ENCODE measurements around the gene COASY.

Gene COASY

DNA sequence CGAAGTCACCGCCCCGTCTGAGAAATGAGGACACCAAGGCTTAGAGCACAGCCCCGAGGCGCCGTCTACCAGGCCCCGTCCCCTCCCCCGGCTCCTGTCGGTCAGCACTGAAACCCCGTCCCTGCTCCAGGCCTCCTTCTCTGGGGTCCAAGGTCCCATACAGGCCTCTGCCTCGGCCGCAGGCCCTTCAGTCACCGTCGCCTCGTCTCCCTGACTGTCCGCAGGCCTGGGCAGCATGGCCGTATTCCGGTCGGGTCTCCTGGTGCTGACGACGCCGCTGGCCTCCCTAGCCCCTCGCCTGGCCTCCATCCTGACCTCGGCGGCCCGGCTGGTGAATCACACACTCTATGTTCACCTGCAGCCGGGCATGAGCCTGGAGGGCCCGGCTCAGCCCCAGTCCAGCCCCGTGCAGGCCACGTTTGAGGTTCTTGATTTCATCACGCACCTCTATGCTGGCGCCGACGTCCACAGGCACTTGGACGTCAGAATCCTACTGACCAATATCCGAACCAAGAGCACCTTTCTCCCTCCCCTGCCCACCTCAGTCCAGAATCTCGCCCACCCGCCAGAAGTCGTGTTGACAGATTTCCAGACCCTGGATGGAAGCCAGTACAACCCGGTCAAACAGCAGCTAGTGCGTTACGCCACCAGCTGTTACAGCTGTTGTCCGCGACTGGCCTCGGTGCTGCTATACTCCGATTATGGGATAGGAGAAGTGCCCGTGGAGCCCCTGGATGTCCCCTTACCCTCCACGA is 617 bp downstream of the COASY start:
- Histone ChIP-seq H3K27me3 (ENCODE audit: insufficient read depth, low read length, poor library complexity, severe bottlenecking) (no peaks in the 10 kb centered on the region), H3K9me3 (ENCODE audit: insufficient read depth, low read depth, low read length) (no peaks in the 10 kb centered on the region), H3K4me1 (ENCODE audit: insufficient read depth, low read length, poor library complexity, severe bottlenecking) (peaks cover 30% of the 10 kb centered on the region), H3K9me2 (replicated peaks; ENCODE audit: low read depth, low read length) (no peaks in the 10 kb centered on the region), H2AFZ (ENCODE audit: low read length) (no peak overlapping the region), H3K9ac (ENCODE audit: low read depth, low read length, poor library complexity, severe bottlenecking) (peak overlapping the region; percentile 92), H4K20me1 (ENCODE audit: insufficient read depth, low read length, poor library complexity, severe bottlenecking) (peaks cover 9% of the 10 kb centered on the region), H3K4me2 (ENCODE audit: low read depth, low read length, poor library complexity, severe bottlenecking) (peak overlapping the region; percentile 84), H3K79me2 (ENCODE audit: insufficient read depth, low read length) (peaks cover 50% of the 10 kb centered on the region), H3F3A (ENCODE audit: low read depth) (peaks cover 6% of the 10 kb centered on the region; the same call in 1 of the 2 replicates), H3K36me3 (ENCODE audit: insufficient read depth, low read length) (peaks cover 10% of the 10 kb centered on the region; the same call in 1 of the 2 replicates), H3K4me3 (ENCODE audit: low read length, poor library complexity, severe bottlenecking) (peak overlapping the region; percentile 99)
- TF ChIP-seq, protein P1, sequence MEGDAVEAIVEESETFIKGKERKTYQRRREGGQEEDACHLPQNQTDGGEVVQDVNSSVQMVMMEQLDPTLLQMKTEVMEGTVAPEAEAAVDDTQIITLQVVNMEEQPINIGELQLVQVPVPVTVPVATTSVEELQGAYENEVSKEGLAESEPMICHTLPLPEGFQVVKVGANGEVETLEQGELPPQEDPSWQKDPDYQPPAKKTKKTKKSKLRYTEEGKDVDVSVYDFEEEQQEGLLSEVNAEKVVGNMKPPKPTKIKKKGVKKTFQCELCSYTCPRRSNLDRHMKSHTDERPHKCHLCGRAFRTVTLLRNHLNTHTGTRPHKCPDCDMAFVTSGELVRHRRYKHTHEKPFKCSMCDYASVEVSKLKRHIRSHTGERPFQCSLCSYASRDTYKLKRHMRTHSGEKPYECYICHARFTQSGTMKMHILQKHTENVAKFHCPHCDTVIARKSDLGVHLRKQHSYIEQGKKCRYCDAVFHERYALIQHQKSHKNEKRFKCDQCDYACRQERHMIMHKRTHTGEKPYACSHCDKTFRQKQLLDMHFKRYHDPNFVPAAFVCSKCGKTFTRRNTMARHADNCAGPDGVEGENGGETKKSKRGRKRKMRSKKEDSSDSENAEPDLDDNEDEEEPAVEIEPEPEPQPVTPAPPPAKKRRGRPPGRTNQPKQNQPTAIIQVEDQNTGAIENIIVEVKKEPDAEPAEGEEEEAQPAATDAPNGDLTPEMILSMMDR (conservative IDR thresholded peaks at IDR 0.05; ENCODE audit: low read length), result no peak
- no peak for TF ChIP-seq EZH2phosphoT487 (IDR thresholded peaks at IDR 0.05; ENCODE audit: borderline replicate concordance)

GRCh38 chr17:42563143-42563509 is 1.2 kb downstream of the COASY start:
- no peak for TF ChIP-seq EZH2phosphoT487 (IDR thresholded peaks at IDR 0.05; ENCODE audit: borderline replicate concordance)
- TF ChIP-seq, protein P1 (conservative IDR thresholded peaks at IDR 0.05; ENCODE audit: low read length), result no peak
- no peaks in the 10 kb centered on the region for H3K9me2 ChIP-seq (replicated peaks; ENCODE audit: low read depth, low read length)
- H3K27me3 ChIP-seq (ENCODE audit: insufficient read depth, low read length, poor library complexity, severe bottlenecking), result no peaks in the 10 kb centered on the region
- peak overlapping the region; percentile 99 for H3K4me3 ChIP-seq (ENCODE audit: low read length, poor library complexity, severe bottlenecking)
- no peaks in the 10 kb centered on the region for H3K9me3 ChIP-seq (ENCODE audit: insufficient read depth, low read depth, low read length)
- peaks cover 10% of the 10 kb centered on the region; the same call in 1 of the 2 replicates for H3K36me3 ChIP-seq (ENCODE audit: insufficient read depth, low read length)
- H2AFZ ChIP-seq (ENCODE audit: low read length), result no peak overlapping the region
- H3K79me2 ChIP-seq (ENCODE audit: insufficient read depth, low read length), result peaks cover 56% of the 10 kb centered on the region
- H3K9ac ChIP-seq (ENCODE audit: low read depth, low read length, poor library complexity, severe bottlenecking), result peak overlapping the region; percentile 92
- H4K20me1 ChIP-seq (ENCODE audit: insufficient read depth, low read length, poor library complexity, severe bottlenecking), result peaks cover 12% of the 10 kb centered on the region
- peaks cover 6% of the 10 kb centered on the region; the same call in 1 of the 2 replicates for H3F3A ChIP-seq (ENCODE audit: low read depth)
- H3K4me2 ChIP-seq (ENCODE audit: low read depth, low read length, poor library complexity, severe bottlenecking), result peak overlapping the region; percentile 84
- H3K4me1 ChIP-seq (ENCODE audit: insufficient read depth, low read length, poor library complexity, severe bottlenecking), result peaks cover 33% of the 10 kb centered on the region

DNA sequence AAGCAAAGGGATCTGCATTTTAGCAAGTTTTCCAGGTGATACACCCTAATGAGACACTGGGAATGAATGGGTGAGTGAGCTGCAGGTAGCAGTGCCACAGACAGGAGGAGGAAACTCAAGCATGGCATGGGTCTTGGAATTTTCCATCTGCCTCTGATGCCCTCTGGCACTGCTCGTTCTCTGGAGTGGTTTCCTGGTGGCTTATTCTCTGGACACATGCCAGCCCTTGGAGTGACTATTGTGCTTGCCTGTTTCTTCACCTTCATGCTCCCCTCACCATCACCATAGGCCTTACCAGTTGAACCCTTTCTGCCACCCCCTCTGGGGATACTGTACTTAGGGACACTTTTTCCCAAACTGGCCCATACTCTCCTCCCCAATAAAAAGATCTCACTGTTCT is 1.6 kb downstream of the COASY start:
- H3K36me3 ChIP-seq (ENCODE audit: insufficient read depth, low read length), result peaks cover 10% of the 10 kb centered on the region; the same call in 1 of the 2 replicates
- peaks cover 15% of the 10 kb centered on the region for H4K20me1 ChIP-seq (ENCODE audit: insufficient read depth, low read length, poor library complexity, severe bottlenecking)
- H3K27me3 ChIP-seq (ENCODE audit: insufficient read depth, low read length, poor library complexity, severe bottlenecking), result no peaks in the 10 kb centered on the region
- peak overlapping the region; percentile 84 for H3K4me2 ChIP-seq (ENCODE audit: low read depth, low read length, poor library complexity, severe bottlenecking)
- H3K9me3 ChIP-seq (ENCODE audit: insufficient read depth, low read depth, low read length), result no peaks in the 10 kb centered on the region
- peaks cover 37% of the 10 kb centered on the region for H3K4me1 ChIP-seq (ENCODE audit: insufficient read depth, low read length, poor library complexity, severe bottlenecking)
- peak overlapping the region; percentile 99 for H3K4me3 ChIP-seq (ENCODE audit: low read length, poor library complexity, severe bottlenecking)
- H3F3A ChIP-seq (ENCODE audit: low read depth), result peaks cover 6% of the 10 kb centered on the region; the same call in 1 of the 2 replicates
- peaks cover 60% of the 10 kb centered on the region for H3K79me2 ChIP-seq (ENCODE audit: insufficient read depth, low read length)
- no peak overlapping the region for H2AFZ ChIP-seq (ENCODE audit: low read length)
- TF ChIP-seq, protein P1 (conservative IDR thresholded peaks at IDR 0.05; ENCODE audit: low read length), result no peak
- TF ChIP-seq EZH2phosphoT487 (IDR thresholded peaks at IDR 0.05; ENCODE audit: borderline replicate concordance), result no peak
- H3K9me2 ChIP-seq (replicated peaks; ENCODE audit: low read depth, low read length), result no peaks in the 10 kb centered on the region
- peak overlapping the region; percentile 92 for H3K9ac ChIP-seq (ENCODE audit: low read depth, low read length, poor library complexity, severe bottlenecking)
